Measurements from ENCODE around the gene SLC13A3.

GRCh38 chr20:46644160-46644559, 7.1 kb downstream of the SLC13A3 start:
- no peak for TF ChIP-seq EP300 (IDR thresholded peaks at IDR 0.05; ENCODE audit: borderline replicate concordance)
- TF ChIP-seq, protein P1, sequence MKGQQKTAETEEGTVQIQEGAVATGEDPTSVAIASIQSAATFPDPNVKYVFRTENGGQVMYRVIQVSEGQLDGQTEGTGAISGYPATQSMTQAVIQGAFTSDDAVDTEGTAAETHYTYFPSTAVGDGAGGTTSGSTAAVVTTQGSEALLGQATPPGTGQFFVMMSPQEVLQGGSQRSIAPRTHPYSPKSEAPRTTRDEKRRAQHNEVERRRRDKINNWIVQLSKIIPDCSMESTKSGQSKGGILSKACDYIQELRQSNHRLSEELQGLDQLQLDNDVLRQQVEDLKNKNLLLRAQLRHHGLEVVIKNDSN (IDR thresholded peaks at IDR 0.05) = no peak

All from Ishikawa (cell line).